Measurements from ENCODE around the gene ZNF607.
"Not testable (repeated sequence)": the region's sequence is repeated elsewhere in the genome, so short reads cannot be mapped to it uniquely, and the experiment has no call there.

The ZNF607 gene

DNA sequence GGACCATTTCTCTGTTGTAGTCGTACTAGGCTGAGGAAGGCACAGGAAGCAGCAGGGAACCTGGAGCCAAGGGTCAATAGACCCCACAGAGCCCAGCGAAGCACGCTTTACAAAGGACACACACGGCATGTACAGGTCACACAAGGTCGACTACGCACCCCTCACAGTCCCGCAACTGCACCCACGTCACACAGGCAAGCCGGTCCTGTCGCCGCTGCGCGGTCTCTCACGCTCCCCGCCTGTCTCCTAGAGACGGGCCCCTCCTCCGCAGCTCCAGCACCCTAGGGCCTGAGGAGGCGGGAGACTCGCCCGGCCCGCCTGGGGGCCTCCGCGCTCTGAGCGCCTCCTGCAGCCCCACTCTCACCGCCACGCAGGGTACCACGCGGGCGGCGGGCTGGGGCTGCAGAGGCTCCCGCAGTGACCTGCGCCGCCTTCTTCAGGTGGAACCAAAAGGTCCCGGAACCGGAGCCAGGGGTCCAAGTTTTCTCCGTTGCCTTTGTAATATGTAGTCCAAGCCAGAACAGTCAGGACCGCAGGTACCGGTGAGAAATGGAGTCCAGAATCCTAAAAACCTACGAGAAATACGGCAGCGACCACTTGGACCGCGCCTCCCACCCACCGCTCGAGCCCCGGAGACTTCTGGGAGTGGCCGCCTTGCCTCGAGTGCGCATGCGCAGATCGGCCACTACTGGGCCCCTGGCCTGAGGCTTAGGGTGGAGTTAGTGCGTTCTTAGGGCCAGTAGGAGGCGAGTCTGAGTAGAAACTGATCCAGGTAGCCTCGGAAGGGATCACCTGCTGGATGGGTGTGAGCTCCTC lies at the start of gene ZNF607:
Gene ZNF607, minus strand, starts transcription at position 651 of the 816 bp plus-strand sequence. CDS start 8,143 bp downstream, outside the sequence.
- peak; percentile 66 to 69 (median 68) for DNase-seq (ENCODE audit: low read depth in 2 of 3, low spot score in 2 of 3)

DNA sequence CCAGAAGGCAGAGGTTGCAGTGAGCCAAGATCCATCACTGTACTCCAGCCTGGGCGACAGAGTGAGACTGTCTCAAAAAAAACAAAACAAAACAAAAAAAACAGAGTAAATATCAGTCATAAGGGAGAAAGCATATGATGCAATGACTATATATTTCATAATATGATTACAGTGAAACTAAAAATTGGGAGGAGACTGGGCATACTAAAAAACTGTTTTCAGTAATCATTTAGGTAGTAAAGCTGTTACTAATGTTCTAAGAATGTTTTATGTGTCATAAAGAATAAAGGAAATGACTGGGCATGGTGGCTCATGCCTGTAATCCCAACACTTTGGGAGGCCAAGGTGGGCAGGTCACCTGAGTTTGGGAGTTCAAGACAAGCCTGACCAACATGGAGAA lies 43.9 kb upstream of the ZNF607 start:
- DNase-seq (ENCODE audit: low read depth in 2 of 3, low spot score in 2 of 3) = no peak

DNA sequence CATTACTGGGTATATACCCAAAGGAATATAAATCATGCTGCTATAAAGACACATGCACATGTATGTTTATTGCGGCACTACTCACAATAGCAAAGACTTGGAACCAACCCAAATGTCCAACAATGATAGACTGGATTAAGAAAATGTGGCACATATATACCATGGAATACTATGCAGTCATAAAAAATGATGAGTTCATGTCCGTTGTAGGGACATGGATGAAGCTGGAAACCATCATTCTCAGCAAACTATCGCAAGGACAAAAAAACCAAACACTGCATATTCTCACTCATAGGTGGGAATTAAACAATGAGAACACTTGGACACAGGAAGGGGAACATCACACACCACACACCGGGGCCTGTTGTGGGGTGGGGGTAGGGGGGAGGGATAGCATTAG lies 38.1 kb upstream of the ZNF607 start:
- DNase-seq (ENCODE audit: low read depth in 2 of 3, low spot score in 2 of 3) = not testable (repeated sequence)

DNA sequence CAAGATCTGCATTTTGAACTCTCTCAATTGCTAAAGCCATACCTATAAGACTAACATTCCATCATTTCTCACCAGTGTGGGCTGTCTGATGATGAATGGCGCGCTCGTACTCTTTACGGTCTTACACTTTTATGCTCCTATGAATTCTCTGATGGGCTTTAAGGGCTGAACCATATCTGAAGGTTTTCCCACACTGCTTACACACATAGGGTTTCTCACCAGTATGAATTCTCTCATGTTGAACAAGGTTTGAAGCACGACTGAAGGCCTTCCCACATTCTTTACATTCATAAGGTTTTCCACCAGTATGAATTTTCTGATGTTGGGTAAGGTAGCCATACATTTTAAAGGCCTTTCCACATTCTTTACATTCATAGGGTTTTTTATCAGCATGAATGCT lies 18.8 kb upstream of the ZNF607 start:
- no peak for DNase-seq (ENCODE audit: low read depth in 2 of 3, low spot score in 2 of 3)

DNA sequence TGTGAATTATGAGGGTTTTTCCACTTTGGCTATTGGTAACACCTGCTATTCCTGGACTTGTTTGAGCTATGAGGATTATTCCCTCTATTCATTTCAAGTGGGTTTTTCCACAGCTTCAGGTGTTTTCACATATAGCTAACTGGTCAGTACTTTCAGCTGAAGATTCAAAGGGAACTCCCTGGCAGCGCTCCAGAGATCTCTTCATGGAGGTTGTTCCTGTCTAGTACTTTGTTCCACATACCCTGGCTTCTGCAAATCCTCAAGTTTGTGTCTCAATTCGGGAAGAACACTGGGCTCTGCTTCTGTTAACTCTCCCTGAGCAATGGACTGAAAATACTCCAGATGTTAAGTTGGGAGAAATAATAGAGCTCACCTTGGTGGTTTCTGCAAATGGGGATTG lies 5.6 kb upstream of the ZNF607 start:
- no peak for DNase-seq (ENCODE audit: low read depth in 2 of 3, low spot score in 2 of 3)

DNA sequence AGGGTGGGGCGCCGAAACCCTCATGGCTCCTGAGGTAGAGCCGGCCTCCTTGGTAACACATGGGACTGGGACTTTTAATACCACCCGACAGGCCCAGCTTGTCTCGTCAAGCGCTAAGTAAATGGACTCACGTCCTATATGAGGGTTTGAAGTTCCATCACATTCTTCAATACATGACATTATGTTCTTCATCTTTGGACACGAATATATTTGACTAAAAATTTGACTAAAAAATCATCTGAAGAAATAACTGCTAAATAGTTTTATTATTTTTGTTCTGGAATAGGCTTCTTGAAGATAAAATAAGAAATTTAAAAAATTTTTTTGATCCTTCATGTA lies 335 bp upstream of the ZNF607 start:
- DNase-seq (ENCODE audit: low read depth in 2 of 3, low spot score in 2 of 3) = no peak

DNA sequence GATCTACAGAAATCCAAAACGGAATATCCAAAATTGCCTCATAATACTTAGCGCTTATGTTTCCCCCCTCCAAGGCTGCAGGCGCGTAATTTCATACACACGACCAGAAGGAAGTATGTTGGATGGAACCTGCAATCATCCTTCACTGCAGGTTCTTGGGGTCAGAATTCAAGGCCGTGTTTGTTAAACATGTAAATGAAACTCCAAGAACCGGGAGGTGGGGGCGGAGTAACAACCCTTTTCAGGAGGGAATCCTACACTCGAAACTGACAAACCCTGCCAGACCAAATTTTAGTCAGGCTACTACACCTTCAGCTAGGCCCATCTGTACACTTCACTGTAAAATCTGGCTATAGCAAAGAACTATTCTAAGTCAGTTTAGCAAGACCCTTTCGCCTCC lies 1.3 kb downstream of the ZNF607 start:
- DNase-seq (ENCODE audit: low read depth in 2 of 3, low spot score in 2 of 3) = no peak

DNA sequence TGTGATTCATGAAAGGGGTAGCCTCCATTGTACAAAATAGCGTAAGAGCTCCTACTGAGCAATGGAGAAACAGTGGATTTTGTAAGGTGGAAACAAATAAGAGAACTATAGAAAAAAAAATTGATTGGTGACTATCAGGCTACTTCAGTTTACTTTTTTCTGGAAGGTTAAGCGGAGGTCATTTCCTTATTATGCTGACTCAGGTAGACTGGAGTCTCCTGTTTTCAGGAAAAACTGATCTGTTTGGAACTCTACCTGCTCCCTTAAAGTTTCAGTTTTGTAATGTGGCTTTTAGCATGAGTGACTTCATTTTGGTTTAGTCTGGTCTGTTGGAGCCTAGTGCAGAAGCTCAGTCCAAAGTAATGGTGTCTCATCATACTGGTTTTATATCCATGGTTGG lies 3.4 kb downstream of the ZNF607 start:
- DNase-seq (ENCODE audit: low read depth in 2 of 3, low spot score in 2 of 3) = no peak

DNA sequence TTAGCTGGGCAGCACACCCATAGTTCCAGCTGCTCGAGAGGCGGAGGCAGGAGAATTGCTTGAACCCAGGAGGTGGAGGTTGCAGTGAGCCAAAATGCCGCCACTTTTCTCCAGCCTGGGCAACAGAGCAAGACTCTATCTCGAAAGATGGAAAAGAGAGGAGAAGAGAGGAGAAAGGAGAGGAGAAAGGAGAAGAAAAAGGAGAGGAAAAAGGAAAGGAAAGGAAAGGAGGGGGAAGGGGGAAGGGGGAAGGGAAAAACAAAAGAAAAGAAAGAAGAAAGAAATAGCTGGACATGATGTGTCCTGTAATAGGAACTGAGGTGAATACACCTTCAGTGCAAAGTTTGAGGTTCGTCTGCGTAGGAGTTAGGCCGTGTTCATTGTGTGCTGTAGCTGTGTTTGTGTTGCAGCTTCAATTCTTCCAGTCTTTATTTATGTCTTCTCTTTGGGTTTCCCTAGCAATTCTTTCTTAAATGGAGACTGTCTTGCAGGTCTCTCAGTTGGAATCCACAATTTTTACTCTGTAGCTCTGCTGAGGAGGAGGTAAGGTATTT lies 13.4 kb downstream of the ZNF607 start:
- DNase-seq (ENCODE audit: low read depth in 2 of 3, low spot score in 2 of 3) = no peak

DNA sequence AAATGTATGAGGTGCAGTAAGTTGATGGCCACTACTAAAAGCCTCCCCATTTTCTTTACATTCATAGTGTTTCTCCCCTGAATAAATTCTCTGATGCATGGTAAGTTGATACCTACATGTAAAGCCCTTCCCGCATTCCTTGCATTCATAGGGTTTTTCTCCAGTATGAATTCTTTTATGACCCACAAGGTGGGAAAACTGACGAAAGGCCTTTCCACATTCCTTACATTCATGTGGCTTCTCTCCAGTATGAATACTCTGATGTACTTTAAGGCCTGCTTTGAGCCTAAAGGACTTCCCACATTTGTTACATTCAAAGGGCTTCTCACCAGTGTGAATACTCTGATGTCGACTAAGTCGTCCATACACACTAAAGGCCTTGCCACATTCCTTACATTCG lies 20.5 kb downstream of the ZNF607 start:
- DNase-seq (ENCODE audit: low read depth in 2 of 3, low spot score in 2 of 3) = no peak

DNA sequence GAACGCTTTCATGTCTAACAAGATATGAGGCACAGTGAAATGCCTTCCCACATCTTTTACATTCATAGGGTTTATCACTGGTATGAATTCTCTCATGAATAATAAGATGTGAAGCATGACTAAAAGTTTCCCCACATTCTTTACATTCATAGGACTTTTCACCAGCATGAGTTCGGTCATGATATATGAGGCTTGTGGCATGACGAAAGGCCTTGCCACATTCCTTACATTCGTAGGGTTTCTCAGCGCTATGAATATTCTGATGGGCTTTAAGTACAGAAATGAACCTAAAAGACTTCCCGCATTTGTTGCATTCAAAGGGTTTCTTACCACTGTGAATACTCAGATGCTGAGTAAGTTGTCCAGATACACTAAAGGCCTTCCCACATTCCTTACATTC lies 21.3 kb downstream of the ZNF607 start:
- DNase-seq (ENCODE audit: low read depth in 2 of 3, low spot score in 2 of 3) = no peak

DNA sequence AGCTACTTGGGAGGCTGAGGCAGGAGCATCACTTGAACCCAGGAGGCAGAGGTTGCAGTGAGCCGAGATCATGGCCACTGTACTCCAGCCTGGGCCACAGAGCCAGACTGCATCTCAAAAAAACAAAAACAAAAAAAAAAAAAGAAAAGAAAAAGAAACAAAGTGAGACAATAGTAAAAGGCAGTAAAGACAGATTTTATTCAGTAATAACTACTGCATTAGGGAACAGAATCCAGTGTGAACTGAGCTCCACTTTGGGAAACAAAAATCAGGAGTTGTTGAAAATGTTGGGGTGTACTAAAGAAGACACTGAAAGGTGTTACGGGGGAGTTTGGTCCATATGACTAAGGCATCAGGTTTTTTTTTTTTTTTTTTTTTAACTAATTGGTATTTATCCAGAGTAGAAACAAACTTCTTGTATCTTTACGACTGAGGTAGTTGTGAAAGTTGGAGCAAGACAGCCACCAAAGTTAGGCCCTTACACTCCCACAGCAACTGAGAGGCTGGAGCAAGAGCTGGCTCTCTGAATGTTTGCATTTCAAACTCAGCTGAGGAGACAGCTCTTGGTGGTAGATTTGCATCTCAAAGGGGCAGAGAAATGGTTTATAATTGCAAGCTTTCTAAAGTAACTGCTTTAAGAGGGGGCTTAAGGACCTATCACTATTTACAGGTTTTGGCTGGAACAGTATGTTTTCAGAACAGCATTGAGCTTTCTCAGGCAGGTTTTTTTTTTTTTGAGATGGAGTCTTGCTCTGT lies 24.2 kb downstream of the ZNF607 start:
- no peak for DNase-seq (ENCODE audit: low read depth in 2 of 3, low spot score in 2 of 3)

DNA sequence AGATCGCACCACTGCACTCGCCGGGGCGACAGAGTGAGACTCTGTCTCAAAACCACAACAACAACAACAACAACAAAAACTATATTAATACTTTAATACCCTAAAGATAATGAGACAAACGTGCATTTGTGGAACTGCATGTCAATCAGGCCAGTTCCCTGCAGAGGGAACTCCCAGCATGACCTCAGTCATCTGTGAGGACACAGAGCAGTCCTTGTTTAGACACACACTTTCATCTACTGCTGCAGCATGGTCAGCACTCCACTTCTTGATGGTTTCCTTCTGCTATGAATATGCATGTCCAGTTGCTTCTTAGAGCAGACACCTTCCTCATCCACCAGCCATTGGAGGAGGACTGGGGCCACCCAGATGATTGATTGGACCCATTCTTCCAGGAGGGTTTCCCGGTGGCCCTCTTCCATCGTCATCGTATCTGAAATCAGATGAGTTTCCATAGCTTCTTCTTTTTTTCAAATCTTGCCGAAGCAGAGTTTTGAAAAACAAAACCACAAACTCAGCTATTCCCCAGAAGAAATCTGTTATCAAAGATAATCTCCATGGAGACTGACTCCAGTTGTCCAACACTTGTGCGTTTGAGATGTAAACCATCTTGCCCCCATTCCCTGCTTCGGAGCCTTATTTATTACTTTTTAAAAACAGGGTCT lies 26.5 kb downstream of the ZNF607 start:
- no peak for DNase-seq (ENCODE audit: low read depth in 2 of 3, low spot score in 2 of 3)

DNA sequence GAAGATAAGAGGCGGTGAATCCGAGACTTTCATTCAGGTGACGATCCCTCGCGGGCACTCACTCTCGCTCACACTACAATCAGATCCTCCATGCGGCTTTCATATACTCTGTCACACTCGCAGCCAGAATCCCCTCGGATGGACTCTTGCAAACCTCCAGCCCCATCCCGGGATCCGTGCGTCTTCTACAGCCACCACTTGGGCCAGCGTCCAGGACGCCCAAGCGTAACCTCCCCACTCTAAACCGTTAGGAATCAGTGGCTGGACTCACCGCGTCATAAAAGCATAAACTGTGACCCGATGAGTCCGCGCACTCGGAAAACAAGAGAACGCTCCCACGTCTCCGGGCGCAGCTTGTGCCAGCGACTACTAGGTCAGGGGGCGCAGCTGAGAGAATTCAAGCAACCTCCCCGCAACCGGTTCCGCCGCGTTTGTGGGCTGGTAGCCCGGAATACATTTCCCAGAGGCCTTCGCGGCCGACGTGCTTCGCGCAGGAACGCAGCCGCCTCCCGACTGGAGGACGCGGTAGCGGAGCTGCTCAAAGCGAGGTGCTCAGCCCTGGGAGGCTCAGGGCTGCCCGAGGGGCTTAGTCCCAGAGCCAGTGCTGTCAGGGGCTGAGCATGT lies 27.6 kb downstream of the ZNF607 start:
- DNase-seq (ENCODE audit: low read depth in 2 of 3, low spot score in 2 of 3) = peak; percentile 30 to 45 (median 32)

DNA sequence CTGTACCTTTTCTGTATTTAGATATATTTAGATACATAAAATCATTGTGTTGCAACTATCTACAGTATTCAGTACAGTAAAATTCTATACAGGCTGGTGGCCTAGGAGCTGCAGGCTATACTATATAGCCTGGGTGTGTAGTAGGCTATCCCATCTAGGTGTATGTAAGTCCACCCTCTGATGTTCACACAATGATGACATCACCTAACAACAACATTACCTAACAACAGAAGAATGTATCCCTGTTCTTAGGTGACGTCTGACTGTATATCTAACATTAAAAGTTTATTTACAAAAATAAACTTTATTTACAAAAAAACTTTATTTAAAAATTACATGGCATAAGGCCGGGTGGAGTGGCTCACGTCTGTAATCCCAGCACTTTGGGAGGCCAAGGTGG lies 36.0 kb downstream of the ZNF607 start:
- DNase-seq (ENCODE audit: low read depth in 2 of 3, low spot score in 2 of 3) = no peak

DNA sequence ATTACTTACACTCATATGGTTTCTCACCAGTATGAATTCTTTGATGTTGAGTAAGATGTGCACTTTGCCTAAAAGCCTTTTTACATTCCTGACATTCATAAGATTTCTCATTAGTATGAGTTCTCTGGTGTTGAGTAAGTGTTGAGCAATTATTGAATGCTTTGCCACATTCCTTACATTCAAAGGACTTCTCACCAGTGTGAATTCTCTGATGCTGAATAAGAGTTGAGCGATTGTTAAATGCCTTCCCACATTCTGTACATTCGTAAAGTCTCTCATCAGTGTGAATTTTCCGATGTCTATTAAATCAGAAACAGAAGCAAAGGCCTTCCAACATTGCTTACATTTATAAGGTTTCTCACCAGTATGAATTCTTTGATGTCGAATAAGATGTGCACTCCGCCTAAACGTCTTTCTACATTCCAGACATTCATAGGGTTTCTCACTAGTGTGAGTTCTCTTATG lies 50.1 kb downstream of the ZNF607 start:
- no peak for DNase-seq (ENCODE audit: low read depth in 2 of 3, low spot score in 2 of 3)

DNA sequence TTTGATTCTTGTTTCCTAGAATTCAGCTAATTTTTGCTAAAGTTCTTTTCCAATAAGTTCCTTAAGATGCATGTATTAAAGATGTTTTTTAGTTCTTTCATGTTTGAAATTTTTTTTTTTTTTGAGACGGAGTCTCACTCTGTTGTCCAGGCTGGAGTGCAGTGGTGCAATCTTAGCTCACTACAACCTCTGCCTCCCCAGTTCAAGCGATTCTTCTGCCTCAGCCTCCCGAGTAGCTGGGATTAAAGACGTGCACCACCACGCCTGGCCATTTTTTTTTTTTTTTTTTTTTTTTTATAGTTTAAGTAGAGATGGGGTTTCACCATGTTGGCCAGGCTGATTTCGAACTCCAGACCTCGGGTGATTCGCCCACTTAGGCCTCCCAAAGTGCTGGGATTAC lies 62.4 kb downstream of the ZNF607 start:
- not testable (repeated sequence) for DNase-seq (ENCODE audit: low read depth in 2 of 3, low spot score in 2 of 3)

DNA sequence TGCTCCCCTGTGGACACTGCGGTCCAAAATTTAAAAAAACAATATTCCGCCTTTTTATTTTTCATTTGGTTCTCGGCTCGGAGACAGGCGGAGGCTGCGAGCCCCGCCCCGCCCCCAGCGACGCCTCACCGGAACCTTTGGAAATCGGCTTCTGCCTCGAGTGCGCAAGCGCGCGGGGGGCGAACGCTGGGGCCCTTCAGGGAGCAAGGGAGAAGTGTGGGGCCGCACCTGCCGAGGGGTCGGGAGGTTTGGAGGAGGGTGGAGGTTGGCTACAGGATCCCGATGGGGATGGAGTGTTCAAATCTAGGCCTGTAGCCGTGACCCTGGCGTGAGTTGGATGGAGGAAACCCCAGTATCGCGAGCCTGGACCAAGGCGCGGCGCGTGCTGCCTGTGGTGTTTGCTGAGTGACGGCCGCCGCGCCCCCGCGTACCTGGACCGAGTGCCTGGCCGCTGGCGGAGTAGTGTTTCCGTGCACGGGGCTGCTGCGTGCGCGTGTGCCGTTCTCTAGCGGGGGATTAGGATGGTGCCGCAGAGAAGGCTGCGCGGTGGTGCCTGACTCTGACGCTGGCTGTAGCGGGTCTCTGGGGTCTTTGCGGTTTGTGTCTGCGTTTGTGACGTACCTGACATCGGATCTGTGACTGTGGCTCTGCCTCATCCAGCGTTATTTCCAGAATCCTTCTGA lies 63.7 kb downstream of the ZNF607 start:
- DNase-seq (ENCODE audit: low read depth in 2 of 3, low spot score in 2 of 3) = peak; percentile 58 to 68 (median 65)

DNA sequence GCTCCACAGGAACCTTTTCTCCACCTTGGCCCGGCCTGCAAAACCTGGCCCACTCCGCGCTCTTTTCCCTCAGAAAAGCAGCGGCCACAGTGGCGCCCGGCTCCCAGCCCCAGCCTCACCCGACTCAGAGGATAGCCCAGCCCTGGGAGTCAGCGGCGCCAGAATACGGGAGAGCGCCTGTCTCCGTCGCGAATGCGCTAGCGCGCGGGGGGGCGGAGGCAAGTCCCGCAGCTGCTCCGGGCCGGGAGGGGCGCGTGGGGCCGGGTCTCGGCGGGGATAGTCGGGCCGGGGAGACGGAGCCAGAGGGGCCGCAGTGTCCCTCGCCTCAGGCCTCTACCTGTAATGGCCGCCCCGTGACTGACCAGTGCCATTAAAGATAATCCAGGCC lies 64.3 kb downstream of the ZNF607 start, which contains the start of gene ZFP30:
Gene ZFP30, minus strand, starts transcription at position 165 of the 388 bp plus-strand sequence. CDS start 7,643 bp downstream, outside the sequence.
- peak; percentile 37 to 57 (median 54) for DNase-seq (ENCODE audit: low read depth in 2 of 3, low spot score in 2 of 3)

DNA sequence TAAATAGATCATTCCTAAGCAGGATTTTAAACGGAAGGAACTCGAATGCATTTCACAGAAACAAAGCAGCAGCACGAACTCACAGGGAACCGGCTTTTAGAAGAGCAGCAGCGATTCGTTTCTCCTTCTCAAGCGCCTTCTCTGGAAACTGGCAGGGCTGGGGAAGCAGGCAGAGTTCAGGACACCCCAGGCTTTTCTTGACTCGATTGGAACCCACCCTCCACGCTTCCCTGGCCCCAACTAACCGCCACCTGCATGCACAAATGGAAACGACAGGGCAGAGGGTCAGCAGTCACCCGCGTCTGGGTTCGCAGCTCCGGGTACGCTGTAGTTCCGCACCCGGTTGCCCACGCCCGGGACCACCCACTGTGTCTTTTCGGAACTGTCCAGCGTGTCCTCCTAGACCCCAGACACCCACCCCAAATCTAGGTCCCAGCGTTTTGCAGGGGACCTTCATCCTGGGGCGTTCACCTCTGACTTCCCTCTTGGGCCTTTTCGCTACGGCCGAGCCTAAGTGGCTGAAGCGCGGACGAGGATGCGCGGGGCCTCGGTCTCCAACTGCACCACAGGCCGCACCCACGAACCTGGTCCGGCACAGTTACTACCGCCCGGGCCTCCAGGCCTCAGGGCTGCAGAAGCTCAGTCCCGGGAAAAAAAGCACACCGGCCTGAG lies 64.8 kb downstream of the ZNF607 start:
- peak; percentile 5 to 12 (median 7) for DNase-seq (ENCODE audit: low read depth in 2 of 3, low spot score in 2 of 3)

All from activated CD8-positive, alpha-beta memory T cell treated with anti-CD3 and anti-CD28 coated beads for 48 hours (primary cell).